Breast epithelium (tissue), 4 donors: Measurements from ENCODE around the gene EDA. TPM values are rescaled to one million over a fixed set of nuclear protein-coding genes. Genes with fewer than 3 reads are reported as not detected.

Experiments used
- DNase-seq, 2 donors: peaks; one replicate each; pipeline ENCODE4 v3.0.0-alpha.2; 2019; ENCODE audit warnings: low spot score in 2 of 2
- H3K27ac ChIP-seq, 2 donors: fragments of 200-600 bp; sonication (generic) in 1 of 2; one replicate each; pipeline ENCODE4 v1.5.1; 2016 to 2019; ENCODE audit warnings: mild to moderate bottlenecking in 1 of 2
- H3K27me3 ChIP-seq, 2 donors: fragments of 200-600 bp; sonication (generic) in 1 of 2; one replicate each; pipeline versions ENCODE4 v1.5.1 to v1.6.0; 2017 to 2019; ENCODE audit warnings: control low read depth in 1 of 2, mild to moderate bottlenecking in 1 of 2
- H3K36me3 ChIP-seq: fragments of 200-600 bp; one replicate; pipeline ENCODE4 v1.5.1; 2019
- H3K4me1 ChIP-seq, 2 donors: fragments of 200-600 bp; sonication (generic); one replicate each; pipeline ENCODE4 v1.5.1; 2016 to 2019; ENCODE audit warnings: control low read depth in 1 of 2
- H3K4me3 ChIP-seq, 3 donors: fragments of 200-600 bp; sonication (generic); 1 replicate in 2 of 3; 2 replicates in 1 of 3; pipeline ENCODE4 v1.5.1; 2016 to 2019; ENCODE audit warnings: mild to moderate bottlenecking in 3 of 3, moderate library complexity in 2 of 3
- H3K9me3 ChIP-seq, 2 donors: fragments of 200-600 bp; sonication (generic) in 1 of 2; one replicate each; pipeline ENCODE4 v1.5.1; 2016 to 2019; ENCODE audit warnings: control low read depth in 1 of 2
- POLR2A ChIP-seq: fragments of 450-650 bp; IDR thresholded peaks from one replicate; pipeline ENCODE4 v1.6.1; 2016; ENCODE audit warnings: antibody characterized with exemption, mild to moderate bottlenecking, moderate library complexity
- POLR2AphosphoS5 ChIP-seq, 3 donors: sonication (generic); formaldehyde crosslinking; IDR thresholded peaks; one replicate each; pipeline ENCODE4 v1.6.1; 2017; ENCODE audit warnings: antibody characterized with exemption in 3 of 3
- intact Hi-C: fragments of 100-400 bp; cut with DNase I; formaldehyde crosslinking; loops from one replicate; pipeline ENCODE4 v1.15.1; 2023; ENCODE audit warnings: low total_unique reads
- total RNA-seq, 3 donors: library from RNA; depleted of rRNA; stranded (reverse); fragments of >200 nt; gene quantifications; one replicate each; pipeline ENCODE4 v1.1.0, GENCODE V29; 2016
- TF ChIP-seq, protein P1 (sequence below), 3 donors: fragments of 450-650 bp; IDR thresholded peaks; one replicate each; pipeline ENCODE4 v1.5.1; 2016 to 2017; ENCODE audit warnings: antibody characterized with exemption in 3 of 3, mild to moderate bottlenecking in 3 of 3, moderate library complexity in 3 of 3

Gene EDA
- total RNA-seq, 3 donors from 2014 or later = 3.6 to 6.7 (median 5.0) TPM

DNA sequence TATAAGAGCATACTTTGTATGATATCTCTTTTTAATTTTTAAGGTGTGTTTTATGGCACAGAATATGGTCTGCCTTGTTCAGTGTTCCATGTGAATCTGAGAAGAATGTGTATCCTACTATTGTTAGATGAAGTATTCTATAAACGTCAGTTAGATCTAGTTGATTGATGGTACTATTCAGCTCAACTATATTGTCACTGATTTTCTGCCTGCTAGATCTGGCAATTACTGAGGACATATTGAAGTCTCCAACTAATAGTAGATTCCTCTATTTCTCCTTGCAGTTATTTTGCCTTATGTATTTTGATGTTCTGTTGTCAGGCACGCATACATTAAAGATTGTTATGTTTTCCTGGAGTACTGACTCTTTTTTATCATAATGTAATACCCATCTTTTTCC is 394.1 kb downstream of the EDA start:
- DNase-seq = no peak
- Histone ChIP-seq H3K4me3 (no peak overlapping the region), H3K9me3 (peaks cover 3 to 8% of the 10 kb centered on the region in 2 donors), H3K4me1 (no peaks in the 10 kb centered on the region), H3K36me3 (no peaks in the 10 kb centered on the region), H3K27ac (no peak overlapping the region), H3K27me3 (peaks cover 0 to 47% of the 10 kb centered on the region in 2 donors)
- intact Hi-C loops = no loop called here
- TF ChIP-seq POLR2A (no peak), POLR2AphosphoS5 (IDR thresholded peaks at IDR 0.05) (no peak)
- TF ChIP-seq, protein P1, sequence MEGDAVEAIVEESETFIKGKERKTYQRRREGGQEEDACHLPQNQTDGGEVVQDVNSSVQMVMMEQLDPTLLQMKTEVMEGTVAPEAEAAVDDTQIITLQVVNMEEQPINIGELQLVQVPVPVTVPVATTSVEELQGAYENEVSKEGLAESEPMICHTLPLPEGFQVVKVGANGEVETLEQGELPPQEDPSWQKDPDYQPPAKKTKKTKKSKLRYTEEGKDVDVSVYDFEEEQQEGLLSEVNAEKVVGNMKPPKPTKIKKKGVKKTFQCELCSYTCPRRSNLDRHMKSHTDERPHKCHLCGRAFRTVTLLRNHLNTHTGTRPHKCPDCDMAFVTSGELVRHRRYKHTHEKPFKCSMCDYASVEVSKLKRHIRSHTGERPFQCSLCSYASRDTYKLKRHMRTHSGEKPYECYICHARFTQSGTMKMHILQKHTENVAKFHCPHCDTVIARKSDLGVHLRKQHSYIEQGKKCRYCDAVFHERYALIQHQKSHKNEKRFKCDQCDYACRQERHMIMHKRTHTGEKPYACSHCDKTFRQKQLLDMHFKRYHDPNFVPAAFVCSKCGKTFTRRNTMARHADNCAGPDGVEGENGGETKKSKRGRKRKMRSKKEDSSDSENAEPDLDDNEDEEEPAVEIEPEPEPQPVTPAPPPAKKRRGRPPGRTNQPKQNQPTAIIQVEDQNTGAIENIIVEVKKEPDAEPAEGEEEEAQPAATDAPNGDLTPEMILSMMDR (IDR thresholded peaks at IDR 0.05) = no peak

DNA sequence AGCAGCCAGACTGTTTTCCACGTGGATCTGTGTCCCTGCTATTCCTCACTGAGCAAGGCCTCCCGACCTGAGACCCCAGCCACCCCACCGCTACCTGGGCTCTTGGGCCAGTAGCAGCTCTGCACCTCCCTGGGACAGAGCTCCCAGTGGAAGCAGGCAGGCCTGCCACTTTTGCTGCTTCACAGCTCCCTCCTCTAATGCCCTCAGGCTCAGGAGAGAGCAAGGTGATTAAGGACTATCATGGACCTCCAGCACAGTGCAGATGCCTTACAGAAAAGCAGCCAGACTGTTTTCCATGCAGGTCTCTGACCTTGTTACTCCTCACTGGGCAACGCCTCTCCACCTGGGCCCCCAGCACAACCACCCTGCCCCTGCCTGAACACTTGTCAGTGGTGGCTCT is 396.8 kb downstream of the EDA start:
- Histone ChIP-seq H3K4me1 (no peaks in the 10 kb centered on the region), H3K36me3 (no peaks in the 10 kb centered on the region), H3K4me3 (no peak overlapping the region), H3K9me3 (peaks cover 0 to 2% of the 10 kb centered on the region in 2 donors), H3K27me3 (peaks cover 0 to 43% of the 10 kb centered on the region in 2 donors), H3K27ac (no peak overlapping the region)
- TF ChIP-seq, protein P1 (IDR thresholded peaks at IDR 0.05) = no peak
- TF ChIP-seq POLR2A = no peak
- no peak for TF ChIP-seq POLR2AphosphoS5 (IDR thresholded peaks at IDR 0.05)
- DNase-seq = no peak
- intact Hi-C loops = no loop called here

DNA sequence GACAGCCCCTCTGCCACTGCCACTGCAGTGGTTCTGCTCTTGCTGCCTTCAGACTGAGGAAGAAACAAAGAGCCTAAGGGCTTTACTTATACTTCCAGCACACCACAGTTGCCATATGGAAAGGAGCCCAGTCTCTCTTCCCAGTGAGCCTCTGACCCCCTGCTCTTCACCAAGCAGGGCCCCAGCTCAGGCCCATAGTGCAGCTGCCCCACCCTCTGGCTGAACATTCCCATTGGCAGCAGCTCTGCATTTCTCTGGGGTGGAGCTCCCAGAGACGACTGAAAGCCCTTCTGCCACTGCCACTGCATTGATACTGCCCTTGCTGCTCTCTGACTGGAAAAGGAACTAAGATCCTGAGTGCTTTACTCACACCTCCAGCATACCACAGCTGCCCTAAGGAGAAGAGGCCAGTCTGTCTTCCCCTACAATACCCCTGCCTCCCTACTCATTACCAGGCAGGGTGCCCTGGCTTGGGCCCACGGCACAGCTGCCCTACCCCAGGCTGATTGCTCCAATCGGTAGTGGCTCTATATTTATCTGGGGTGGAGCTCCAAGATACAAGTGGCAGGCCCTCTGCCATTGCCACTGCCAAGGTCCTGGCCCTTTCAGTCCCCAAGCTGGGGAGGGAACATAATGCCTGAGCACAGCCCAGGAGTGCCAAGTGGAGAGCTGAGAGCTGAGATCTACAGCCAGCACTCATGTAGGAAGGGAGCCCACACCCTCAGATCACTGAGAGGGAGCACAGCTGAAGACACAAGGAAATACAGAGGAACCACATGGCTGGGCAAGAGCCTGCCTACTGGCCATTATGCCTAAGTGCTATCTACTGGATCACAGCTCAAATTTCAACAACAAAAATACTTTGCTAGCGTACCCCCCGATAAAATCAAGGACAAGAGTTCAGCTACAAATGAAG is 397.8 kb downstream of the EDA start:
- Histone ChIP-seq H3K9me3 (peaks cover 0 to 9% of the 10 kb centered on the region in 2 donors), H3K4me1 (no peaks in the 10 kb centered on the region), H3K27ac (no peak overlapping the region), H3K4me3 (no peak overlapping the region), H3K36me3 (no peaks in the 10 kb centered on the region), H3K27me3 (peaks cover 0 to 43% of the 10 kb centered on the region in 2 donors)
- DNase-seq = no peak
- TF ChIP-seq, protein P1 (IDR thresholded peaks at IDR 0.05) = no peak
- TF ChIP-seq POLR2A (no peak), POLR2AphosphoS5 (IDR thresholded peaks at IDR 0.05) (no peak)
- intact Hi-C loops = no loop called here

DNA sequence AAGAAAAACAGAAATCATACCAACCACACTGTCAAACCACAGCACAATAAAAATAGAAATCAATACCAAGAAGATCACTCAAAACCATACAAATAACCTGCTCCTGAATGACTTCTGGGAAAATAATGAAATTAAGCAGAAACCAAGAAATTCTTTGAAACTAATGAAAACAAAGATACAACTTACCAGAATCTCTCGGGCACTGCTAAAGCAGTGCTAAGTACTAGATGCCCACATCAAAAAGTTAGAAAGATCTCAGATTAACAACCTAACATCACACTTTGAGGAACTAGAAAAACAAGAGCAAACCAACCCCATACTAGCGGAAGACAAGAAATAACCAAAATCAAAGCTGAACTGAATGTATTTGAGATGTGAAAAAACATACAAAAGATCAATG is 400.6 kb downstream of the EDA start:
- Histone ChIP-seq H3K27ac (no peak overlapping the region), H3K9me3 (peaks cover 0 to 9% of the 10 kb centered on the region in 2 donors), H3K36me3 (no peaks in the 10 kb centered on the region), H3K4me3 (no peak overlapping the region), H3K27me3 (peaks cover 0 to 41% of the 10 kb centered on the region in 2 donors), H3K4me1 (no peaks in the 10 kb centered on the region)
- no peak for TF ChIP-seq POLR2A
- no peak for TF ChIP-seq POLR2AphosphoS5 (IDR thresholded peaks at IDR 0.05)
- TF ChIP-seq, protein P1 (IDR thresholded peaks at IDR 0.05) = no peak
- no peak for DNase-seq
- intact Hi-C loops = no loop called here

DNA sequence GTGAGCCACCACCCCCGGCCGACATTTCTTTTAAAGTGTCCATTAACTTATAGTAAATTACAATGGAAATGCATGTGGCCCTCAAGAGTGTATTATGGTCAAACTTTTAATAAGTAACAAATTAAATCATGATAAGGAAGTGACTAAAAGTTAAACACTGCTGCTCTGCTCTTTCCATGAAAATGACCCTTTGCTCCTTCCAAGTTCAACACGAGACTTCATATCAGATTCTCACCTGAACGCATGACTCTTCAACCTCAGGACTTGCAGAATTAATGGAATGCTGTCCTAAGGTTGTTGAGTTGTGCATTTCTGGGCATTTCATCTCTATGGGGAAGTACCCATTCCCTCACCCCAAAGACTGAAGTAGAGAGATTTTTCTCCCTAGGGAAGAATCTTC is 406.7 kb downstream of the EDA start:
- no peak overlapping the region for H3K27ac ChIP-seq
- H3K27me3 ChIP-seq = peaks cover 0 to 32% of the 10 kb centered on the region in 2 donors
- no peaks in the 10 kb centered on the region for H3K36me3 ChIP-seq
- DNase-seq = no peak
- no peak overlapping the region for H3K4me3 ChIP-seq
- peaks cover 0 to 8% of the 10 kb centered on the region in 2 donors for H3K9me3 ChIP-seq
- intact Hi-C loops = no loop called here
- no peaks in the 10 kb centered on the region for H3K4me1 ChIP-seq
- TF ChIP-seq, protein P1 (IDR thresholded peaks at IDR 0.05) = no peak
- TF ChIP-seq POLR2AphosphoS5 (IDR thresholded peaks at IDR 0.05) (no peak), POLR2A (no peak)
